Measurements from ENCODE around the gene TAS2R38.

DNA sequence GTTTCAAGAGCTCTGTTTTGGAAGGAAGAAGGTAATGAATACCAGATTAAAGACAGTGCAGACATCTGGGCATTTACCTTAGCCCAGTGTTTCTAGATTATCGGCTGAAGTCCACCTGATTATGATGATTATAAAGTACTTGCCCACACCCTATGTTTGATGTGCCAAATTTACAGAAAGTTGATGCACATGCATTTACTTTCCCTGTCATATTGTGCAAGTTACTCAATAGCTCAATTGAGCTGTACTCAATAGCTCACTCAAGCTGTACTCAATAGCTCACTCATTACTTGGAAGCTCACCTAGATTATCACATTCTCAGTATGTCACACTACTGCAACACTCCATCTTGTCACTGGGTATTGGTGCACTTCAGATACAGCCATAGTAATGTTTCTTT, 35.6 kb upstream of the TAS2R38 start:
- TF ChIP-seq, protein P1, sequence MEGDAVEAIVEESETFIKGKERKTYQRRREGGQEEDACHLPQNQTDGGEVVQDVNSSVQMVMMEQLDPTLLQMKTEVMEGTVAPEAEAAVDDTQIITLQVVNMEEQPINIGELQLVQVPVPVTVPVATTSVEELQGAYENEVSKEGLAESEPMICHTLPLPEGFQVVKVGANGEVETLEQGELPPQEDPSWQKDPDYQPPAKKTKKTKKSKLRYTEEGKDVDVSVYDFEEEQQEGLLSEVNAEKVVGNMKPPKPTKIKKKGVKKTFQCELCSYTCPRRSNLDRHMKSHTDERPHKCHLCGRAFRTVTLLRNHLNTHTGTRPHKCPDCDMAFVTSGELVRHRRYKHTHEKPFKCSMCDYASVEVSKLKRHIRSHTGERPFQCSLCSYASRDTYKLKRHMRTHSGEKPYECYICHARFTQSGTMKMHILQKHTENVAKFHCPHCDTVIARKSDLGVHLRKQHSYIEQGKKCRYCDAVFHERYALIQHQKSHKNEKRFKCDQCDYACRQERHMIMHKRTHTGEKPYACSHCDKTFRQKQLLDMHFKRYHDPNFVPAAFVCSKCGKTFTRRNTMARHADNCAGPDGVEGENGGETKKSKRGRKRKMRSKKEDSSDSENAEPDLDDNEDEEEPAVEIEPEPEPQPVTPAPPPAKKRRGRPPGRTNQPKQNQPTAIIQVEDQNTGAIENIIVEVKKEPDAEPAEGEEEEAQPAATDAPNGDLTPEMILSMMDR (IDR thresholded peaks at IDR 0.05), result no peak
- TF ChIP-seq POLR2A (IDR thresholded peaks at IDR 0.05), result no peak

Measured in testis (tissue), 2 donors.